ENCODE results near the gene PARD3B.

The PARD3B gene

GRCh38 chr2:204825681-204826080, 280.4 kb downstream of the PARD3B start:
- Histone ChIP-seq H3K4me3 (replicated peaks; ENCODE audit: insufficient read depth, low read length) (no peak overlapping the region), H3K27me3 (ENCODE audit: insufficient read depth, poor library complexity, severe bottlenecking) (no peaks in the 10 kb centered on the region), H3K27ac (replicated peaks) (no peak overlapping the region)
- no peak for DNase-seq (ENCODE audit: low read depth in 1 of 2, low spot score in 1 of 2)
- TF ChIP-seq CTCF (IDR thresholded peaks at IDR 0.05; ENCODE audit: insufficient read depth, low read length) (no peak), SPI1 (IDR thresholded peaks at IDR 0.05; ENCODE audit: borderline replicate concordance, low read depth) (peak; percentile 42; the same call in 1 of the 2 replicates)

- no peaks in the 10 kb centered on the region for H3K27me3 ChIP-seq (ENCODE audit: insufficient read depth, poor library complexity, severe bottlenecking)
- no peak for DNase-seq (ENCODE audit: low read depth in 1 of 2, low spot score in 1 of 2)
- TF ChIP-seq SPI1 (IDR thresholded peaks at IDR 0.05; ENCODE audit: borderline replicate concordance, low read depth) (no peak), CTCF (IDR thresholded peaks at IDR 0.05; ENCODE audit: insufficient read depth, low read length) (no peak), GABPA (IDR thresholded peaks at IDR 0.05; ENCODE audit: low read depth) (no peak), REST (IDR thresholded peaks at IDR 0.05; ENCODE audit: insufficient replicate concordance, low read depth) (no peak), POLR2AphosphoS5 (IDR thresholded peaks at IDR 0.05; ENCODE audit: low read depth) (no peak)
- no peak overlapping the region for H3K4me3 ChIP-seq (replicated peaks; ENCODE audit: insufficient read depth, low read length)
- H3K27ac ChIP-seq (replicated peaks), result no peak overlapping the region
Observed at GRCh38 chr2:204827701-204828590, 282.7 kb downstream of the PARD3B start.

- DNase-seq (ENCODE audit: low read depth in 1 of 2, low spot score in 1 of 2), result no peak
- H3K27ac ChIP-seq (replicated peaks), result no peak overlapping the region
- no peak overlapping the region for H3K4me3 ChIP-seq (replicated peaks; ENCODE audit: insufficient read depth, low read length)
- no peak for TF ChIP-seq CTCF (IDR thresholded peaks at IDR 0.05; ENCODE audit: insufficient read depth, low read length)
- TF ChIP-seq SPI1 (IDR thresholded peaks at IDR 0.05; ENCODE audit: borderline replicate concordance, low read depth), result no peak
- TF ChIP-seq GABPA (IDR thresholded peaks at IDR 0.05; ENCODE audit: low read depth), result no peak
- TF ChIP-seq REST (IDR thresholded peaks at IDR 0.05; ENCODE audit: insufficient replicate concordance, low read depth), result no peak
- no peaks in the 10 kb centered on the region for H3K27me3 ChIP-seq (ENCODE audit: insufficient read depth, poor library complexity, severe bottlenecking)
Observed at GRCh38 chr2:204834716-204835384, 289.6 kb downstream of the PARD3B start.
